ENCODE results near the gene ZNG1F.
"Not testable (repeated sequence)": the region's sequence is repeated elsewhere in the genome, so short reads cannot be mapped to it uniquely, and the experiment has no call there.

- not testable (repeated sequence) for TF ChIP-seq CTCF, POLR2A (IDR thresholded peaks at IDR 0.05)
Measured at GRCh38 chr9:41219831-41220230, 30.7 kb upstream of the ZNG1F start.

Data from heart left ventricle (tissue), 13 donors.